ENCODE measurements around the gene HIF1A. TPM values are rescaled to one million over a fixed set of nuclear protein-coding genes. Genes with fewer than 3 reads are reported as not detected.
"Not testable (repeated sequence)": the region's sequence is repeated elsewhere in the genome, so short reads cannot be mapped to it uniquely, and the experiment has no call there.

The HIF1A gene
- total RNA-seq, 2 experiments from 2014 or later = 157 to 158 TPM

DNA sequence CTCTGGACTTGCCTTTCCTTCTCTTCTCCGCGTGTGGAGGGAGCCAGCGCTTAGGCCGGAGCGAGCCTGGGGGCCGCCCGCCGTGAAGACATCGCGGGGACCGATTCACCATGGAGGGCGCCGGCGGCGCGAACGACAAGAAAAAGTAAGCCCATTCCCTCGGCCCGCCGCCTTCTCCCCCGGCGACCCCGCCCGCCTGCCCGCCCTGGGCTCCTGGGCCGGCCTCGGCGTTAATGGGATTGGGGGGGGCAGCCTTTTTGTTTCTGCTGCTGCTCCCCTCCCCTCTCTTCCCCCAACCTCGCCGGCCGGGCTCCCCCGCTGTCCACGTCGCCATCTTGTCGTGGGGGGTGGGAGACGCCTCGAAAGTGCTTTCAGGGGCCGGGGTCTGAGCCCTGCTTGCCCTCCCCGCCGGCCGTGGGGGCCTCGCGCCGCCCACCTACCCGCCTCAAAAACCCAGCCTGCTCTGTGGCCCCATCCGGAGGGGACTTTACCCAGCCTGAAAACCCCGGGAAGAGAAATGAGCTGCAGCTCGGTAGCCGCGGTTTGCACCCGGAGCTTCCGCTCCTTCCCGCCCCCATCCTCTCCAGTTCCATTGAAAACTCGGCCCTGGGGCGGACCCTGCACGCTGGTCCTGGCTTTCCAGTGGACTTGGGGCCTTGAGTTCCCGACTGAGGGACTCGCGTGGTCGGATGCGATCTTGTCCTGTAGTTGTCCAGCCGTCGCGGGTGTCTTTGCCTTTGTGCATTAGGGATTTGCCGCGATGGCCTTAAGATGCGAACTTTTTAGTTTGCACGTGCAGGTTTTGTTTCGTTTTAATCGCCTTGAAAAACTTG lies 598 bp downstream of the HIF1A start:
- H3K27me3 Mint-ChIP-seq = no peaks in the 10 kb centered on the region
- H3K27ac Mint-ChIP-seq = peak overlapping the region; percentile 98
- H3K4me3 Mint-ChIP-seq = peak overlapping the region; percentile 97
- peaks cover 48% of the 10 kb centered on the region for H3K4me1 Mint-ChIP-seq
- DNase-seq = peak; percentile 62
- H3K9me3 Mint-ChIP-seq = no peaks in the 10 kb centered on the region
- peaks cover 45% of the 10 kb centered on the region for H3K36me3 Mint-ChIP-seq

DNA sequence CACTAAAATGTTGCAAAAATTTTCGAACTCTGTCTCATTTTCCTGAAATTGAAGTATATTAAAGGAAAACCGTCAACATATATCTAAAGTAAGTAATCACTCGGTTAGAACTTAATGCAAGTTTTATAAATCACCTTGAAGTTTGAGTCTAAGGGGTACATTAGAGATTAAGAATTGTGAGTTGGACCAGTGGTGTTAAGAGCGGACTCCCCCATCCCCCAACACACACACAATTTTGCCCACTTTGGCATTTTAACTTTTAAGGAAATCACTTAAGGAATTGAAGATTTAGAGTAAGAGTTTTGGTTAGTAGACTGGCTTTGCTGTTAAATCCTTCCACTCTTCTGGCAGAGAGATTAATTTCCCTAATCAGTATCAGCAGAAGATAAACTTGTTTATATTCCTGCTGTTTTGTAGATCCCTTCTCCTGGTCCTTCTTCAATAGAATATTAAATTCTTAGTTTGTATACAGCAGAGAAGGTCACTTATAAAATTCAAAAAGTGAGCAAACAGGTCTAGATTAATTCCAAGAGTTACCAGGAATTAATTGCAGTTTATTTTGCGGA lies 1.5 kb downstream of the HIF1A start:
- H3K36me3 Mint-ChIP-seq = peaks cover 50% of the 10 kb centered on the region
- peak overlapping the region; percentile 98 for H3K27ac Mint-ChIP-seq
- H3K9me3 Mint-ChIP-seq = no peaks in the 10 kb centered on the region
- no peaks in the 10 kb centered on the region for H3K27me3 Mint-ChIP-seq
- no peak for DNase-seq
- H3K4me3 Mint-ChIP-seq = peak overlapping the region; percentile 97
- H3K4me1 Mint-ChIP-seq = peaks cover 45% of the 10 kb centered on the region

DNA sequence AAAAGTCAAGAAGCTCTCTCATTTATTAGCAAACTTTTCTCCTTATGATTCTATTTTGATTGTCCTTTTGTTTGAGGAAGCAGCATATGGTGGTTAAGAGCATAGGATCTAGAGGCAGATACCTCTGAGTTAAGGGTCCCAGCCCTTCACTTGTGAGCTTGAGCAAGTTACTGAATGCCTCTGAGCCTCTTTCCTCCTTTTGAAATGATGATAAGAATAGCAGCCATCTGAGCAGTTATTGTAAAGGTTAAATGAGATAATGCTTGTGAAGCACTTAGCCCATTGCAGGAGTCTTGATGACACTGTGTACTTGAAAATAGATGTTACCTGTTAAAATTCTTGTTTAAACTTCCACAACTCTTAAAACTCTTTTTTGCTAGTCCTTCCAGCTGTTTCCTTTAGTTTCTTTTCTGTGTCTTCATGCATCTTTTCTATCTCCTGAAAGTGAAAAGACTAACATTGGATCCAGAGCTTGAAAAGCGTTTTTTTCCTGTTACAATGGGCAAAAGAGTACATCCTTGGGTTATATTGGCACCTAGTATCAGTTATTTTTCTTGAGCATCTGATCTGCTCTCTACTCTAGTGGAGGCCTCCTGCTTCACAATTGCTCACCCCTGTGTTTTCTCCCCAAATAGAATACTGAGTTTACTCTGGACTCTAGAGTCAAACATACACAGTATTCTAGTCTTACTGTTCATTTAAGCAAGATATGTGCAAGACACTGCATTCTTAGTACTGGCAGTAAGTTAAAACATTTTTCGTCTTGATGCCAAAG lies 3.1 kb downstream of the HIF1A start:
- DNase-seq = no peak
- Mint-ChIP-seq H3K27me3 (no peaks in the 10 kb centered on the region), H3K9me3 (no peaks in the 10 kb centered on the region), H3K4me1 (peaks cover 50% of the 10 kb centered on the region), H3K4me3 (peak overlapping the region; percentile 97), H3K36me3 (peaks cover 54% of the 10 kb centered on the region), H3K27ac (peak overlapping the region; percentile 98)

DNA sequence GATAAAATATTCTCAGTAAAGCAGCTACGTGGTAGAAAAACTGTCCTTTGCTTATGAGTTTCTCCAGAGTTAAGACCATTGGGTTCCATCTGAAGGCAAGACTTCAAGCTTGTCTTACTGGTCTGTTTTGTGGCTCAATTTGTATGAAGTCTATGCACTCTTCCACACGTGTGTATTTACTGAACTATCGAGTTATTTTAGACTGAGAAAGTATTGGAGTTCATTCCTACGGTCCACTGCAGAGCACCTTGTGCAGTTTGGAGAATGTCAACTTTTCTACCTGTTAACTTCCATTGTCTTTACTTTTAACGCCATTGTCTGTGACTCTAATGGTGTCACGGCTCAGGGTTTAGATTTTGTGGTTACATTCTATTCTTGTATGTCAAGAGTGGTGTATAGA lies 3.7 kb downstream of the HIF1A start:
- DNase-seq = no peak
- Mint-ChIP-seq H3K27me3 (no peaks in the 10 kb centered on the region), H3K9me3 (no peaks in the 10 kb centered on the region), H3K27ac (peak overlapping the region; percentile 98), H3K36me3 (peaks cover 54% of the 10 kb centered on the region), H3K4me3 (peak overlapping the region; percentile 97), H3K4me1 (peaks cover 54% of the 10 kb centered on the region)

DNA sequence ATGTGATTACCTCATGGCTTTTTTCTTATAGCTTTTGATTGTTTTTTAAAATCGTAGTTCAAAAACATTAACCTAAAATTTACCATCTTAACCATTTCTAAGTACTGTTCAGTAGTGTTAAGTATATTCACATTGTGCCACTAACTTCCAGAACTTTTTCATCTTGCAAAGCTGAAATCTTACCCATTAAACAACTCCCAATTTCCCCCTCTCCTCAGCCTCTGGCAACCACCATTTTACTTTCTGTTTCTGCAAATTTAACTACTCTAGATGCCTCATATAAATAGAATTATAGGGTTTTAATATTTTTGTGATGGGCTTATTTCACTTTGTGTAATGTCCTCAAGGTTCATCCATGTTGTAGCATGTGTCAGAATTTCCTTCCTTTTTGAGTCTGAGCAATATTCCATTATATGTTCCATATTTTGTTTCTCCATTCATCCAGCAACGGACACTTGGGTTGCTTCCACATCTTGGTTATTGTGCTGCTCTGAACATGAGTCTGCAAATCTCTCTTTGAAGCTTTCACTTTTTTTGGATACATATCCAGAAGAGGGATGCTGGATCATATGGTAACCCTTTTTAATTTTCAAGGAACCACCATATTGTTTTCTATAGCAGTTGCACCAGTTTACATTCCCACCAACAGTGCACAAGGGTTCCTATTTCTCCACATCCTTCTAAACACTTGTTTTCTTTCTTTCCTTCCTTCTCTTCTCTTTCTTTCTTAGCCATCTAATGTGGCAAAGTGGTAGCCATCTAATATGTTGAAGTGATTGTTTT lies 5.0 kb downstream of the HIF1A start:
- Mint-ChIP-seq H3K4me1 (peaks cover 59% of the 10 kb centered on the region), H3K27me3 (no peaks in the 10 kb centered on the region), H3K36me3 (peaks cover 61% of the 10 kb centered on the region), H3K27ac (peak overlapping the region; percentile 16), H3K9me3 (no peaks in the 10 kb centered on the region), H3K4me3 (peak overlapping the region; percentile 81)
- DNase-seq = no peak

DNA sequence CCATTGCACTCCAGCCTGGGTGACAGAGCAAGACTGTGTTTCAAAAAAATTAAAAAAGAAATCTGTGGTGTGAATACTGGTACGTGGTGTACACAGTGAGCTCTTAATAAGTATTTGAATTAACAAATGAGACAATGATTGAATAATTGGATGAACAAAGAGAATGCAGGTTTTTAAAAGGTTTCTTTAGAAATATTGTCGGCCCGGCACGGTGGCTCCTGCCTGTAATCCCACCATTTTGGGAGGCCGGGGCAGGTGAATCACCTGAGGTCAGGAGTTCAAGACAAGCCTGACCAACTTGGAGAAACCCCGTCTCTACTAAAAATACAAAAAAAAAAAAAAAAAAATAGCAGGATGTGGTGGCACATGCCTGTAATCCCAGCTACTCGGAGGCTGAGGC lies 6.6 kb downstream of the HIF1A start:
- Mint-ChIP-seq H3K36me3 (peaks cover 60% of the 10 kb centered on the region), H3K4me3 (peak overlapping the region; percentile 64), H3K4me1 (peaks cover 72% of the 10 kb centered on the region), H3K27me3 (no peaks in the 10 kb centered on the region), H3K27ac (peak overlapping the region; percentile 54), H3K9me3 (no peaks in the 10 kb centered on the region)
- DNase-seq = no peak

DNA sequence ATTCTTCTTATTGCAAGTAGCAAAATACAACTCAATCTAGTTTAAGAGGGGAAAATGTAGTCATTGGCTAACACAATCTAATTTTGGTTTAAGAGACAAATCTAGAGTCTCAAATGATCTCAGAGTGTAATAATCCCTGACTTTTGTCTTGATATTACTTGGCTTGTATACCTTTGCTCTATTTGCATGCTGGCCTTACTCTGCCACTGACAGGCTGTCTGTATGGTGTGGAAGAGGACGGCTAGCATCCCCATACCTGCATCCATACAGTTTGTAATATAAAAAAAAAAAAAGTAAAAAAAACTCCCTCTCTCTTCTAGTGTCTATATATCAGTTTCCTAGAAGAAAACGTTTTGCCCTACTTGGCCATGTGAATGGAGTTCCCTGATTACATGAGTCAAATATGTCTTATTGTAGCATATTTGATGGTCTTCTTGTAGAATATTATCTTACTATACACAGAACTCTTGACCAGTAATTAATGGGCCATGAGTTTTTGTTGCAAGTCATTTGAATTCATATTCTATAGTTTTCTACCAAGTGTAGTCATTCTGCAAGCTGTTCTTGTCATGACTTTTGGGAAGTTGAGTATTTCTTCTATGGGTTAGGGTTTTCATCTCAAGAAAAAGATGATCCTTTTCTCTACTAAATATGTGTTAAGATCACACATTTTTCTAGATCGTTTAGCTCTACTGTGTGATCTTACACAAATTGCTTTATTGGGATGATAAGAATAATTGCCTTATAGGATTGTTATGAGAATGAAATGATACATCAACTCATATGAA lies 8.2 kb downstream of the HIF1A start:
- no peaks in the 10 kb centered on the region for H3K9me3 Mint-ChIP-seq
- H3K4me1 Mint-ChIP-seq = peaks cover 71% of the 10 kb centered on the region
- DNase-seq = no peak
- H3K4me3 Mint-ChIP-seq = no peak overlapping the region
- no peaks in the 10 kb centered on the region for H3K27me3 Mint-ChIP-seq
- peaks cover 57% of the 10 kb centered on the region for H3K36me3 Mint-ChIP-seq
- peak overlapping the region; percentile 15 for H3K27ac Mint-ChIP-seq

DNA sequence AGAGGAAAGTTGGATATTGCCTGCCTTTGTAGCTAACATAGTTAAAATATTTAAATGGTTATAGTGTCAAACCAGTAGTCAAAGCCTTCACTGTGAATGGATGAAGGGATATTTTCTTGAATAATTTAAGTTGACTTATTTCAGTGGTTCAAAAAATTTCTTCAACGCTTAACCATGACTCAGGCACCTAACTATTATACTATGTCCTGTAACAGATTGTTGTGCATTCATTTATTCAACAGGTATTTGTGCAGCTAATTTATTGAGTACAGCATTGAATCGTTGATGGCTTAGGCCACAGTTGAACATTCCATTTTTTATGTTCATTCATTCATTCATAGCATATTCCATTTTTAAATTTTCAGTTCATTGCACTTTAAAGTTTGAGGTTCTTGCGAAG lies 9.2 kb downstream of the HIF1A start:
- no peaks in the 10 kb centered on the region for H3K9me3 Mint-ChIP-seq
- DNase-seq = no peak
- peaks cover 71% of the 10 kb centered on the region for H3K4me1 Mint-ChIP-seq
- peaks cover 55% of the 10 kb centered on the region for H3K36me3 Mint-ChIP-seq
- H3K27me3 Mint-ChIP-seq = no peaks in the 10 kb centered on the region
- H3K4me3 Mint-ChIP-seq = no peak overlapping the region
- H3K27ac Mint-ChIP-seq = no peak overlapping the region

DNA sequence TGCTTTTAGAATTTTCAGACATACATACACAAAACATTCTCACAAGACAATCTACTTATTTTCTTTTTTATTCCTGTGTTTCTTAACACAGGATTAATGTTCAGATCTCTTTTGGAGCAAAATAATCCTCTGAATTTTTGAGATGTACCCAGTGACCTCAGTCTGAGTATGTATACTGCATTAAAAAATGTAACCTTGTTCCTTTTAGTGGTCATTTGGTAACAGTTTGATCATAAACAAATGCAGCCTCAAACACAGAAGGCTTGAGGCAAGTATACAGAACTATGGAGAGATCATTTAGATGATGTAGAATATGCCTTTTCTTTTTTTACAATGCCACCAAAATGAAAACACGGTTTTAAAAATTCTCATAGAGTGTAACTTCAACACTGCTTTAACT lies 9.7 kb downstream of the HIF1A start:
- DNase-seq = no peak
- Mint-ChIP-seq H3K36me3 (peaks cover 55% of the 10 kb centered on the region), H3K9me3 (no peaks in the 10 kb centered on the region), H3K27ac (no peak overlapping the region), H3K4me3 (no peak overlapping the region), H3K4me1 (peaks cover 73% of the 10 kb centered on the region), H3K27me3 (no peaks in the 10 kb centered on the region)

DNA sequence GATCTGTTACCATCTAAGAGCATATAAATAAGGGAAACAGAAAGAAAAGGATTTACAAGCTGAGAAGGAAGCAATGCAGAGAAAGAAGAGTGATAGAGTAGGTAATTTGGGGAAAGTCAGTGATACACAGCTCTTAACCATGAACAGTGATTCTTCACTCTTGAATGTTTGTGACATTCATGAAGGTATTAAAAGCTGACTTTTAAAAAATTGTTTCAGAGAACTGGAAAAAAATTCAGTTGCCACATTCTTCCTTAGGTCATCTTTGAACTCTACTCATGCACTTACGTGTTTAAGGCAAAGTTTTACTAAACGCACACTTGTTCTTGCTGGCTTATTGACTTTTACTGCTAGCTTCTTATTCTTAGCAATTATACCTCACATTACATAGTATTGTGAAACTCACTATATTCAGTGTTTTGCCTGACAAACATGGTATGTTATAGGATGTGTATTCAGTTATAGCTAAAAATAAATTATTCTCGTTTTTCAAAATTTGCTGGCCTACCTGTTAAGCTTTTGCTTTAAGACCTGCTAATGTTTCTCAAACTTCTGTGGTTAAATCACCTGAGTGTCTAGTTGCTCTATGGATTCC lies 10.9 kb downstream of the HIF1A start:
- Mint-ChIP-seq H3K27me3 (no peaks in the 10 kb centered on the region), H3K9me3 (no peaks in the 10 kb centered on the region), H3K36me3 (peaks cover 49% of the 10 kb centered on the region), H3K4me3 (no peak overlapping the region), H3K27ac (no peak overlapping the region), H3K4me1 (peaks cover 76% of the 10 kb centered on the region)
- DNase-seq = no peak

DNA sequence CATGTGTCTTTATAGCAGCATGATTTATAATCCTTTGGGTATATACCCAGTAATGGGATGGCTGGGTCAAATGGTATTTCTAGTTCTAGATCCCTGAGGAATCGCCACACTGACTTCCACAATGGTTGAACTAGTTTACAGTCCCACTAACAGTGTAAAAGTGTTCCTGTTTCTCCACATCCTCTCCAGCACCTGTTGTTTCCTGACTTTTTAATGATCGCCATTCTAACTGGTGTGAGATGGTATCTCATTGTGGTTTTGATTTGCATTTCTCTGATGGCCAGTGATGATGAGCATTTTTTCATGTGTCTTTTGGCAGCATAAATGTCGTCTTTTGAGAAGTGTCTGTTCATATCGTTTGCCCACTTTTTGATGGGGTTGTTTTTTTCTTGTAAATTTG lies 12.5 kb downstream of the HIF1A start:
- DNase-seq, H3K9me3 Mint-ChIP-seq, H3K27ac Mint-ChIP-seq, H3K27me3 Mint-ChIP-seq, H3K4me3 Mint-ChIP-seq: not testable (repeated sequence)
- Mint-ChIP-seq H3K36me3 (peaks cover 50% of the 10 kb centered on the region), H3K4me1 (peaks cover 80% of the 10 kb centered on the region)

DNA sequence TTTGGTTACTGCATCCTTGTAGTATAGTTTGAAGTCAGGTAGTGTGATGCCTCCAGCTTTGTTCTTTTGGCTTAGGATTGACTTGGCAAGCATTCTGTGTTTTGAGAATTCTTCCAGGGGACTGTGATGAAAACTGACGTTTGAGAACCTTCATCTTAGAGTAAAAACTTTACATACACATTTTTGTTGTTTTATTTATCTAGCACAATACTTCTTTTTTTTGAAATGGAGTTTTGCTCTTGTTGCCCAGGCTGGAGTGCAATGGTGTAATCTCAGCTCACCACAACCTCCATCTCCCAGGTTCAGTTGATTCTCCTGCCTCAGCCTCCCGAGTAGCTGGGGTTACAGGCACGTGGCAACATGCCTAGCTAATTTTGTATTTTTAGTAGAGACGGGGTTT lies 13.4 kb downstream of the HIF1A start:
- Mint-ChIP-seq H3K27ac (peak overlapping the region; percentile 50), H3K4me1 (peaks cover 78% of the 10 kb centered on the region), H3K36me3 (peaks cover 49% of the 10 kb centered on the region)
- H3K27me3 Mint-ChIP-seq, DNase-seq, H3K9me3 Mint-ChIP-seq, H3K4me3 Mint-ChIP-seq: not testable (repeated sequence)

DNA sequence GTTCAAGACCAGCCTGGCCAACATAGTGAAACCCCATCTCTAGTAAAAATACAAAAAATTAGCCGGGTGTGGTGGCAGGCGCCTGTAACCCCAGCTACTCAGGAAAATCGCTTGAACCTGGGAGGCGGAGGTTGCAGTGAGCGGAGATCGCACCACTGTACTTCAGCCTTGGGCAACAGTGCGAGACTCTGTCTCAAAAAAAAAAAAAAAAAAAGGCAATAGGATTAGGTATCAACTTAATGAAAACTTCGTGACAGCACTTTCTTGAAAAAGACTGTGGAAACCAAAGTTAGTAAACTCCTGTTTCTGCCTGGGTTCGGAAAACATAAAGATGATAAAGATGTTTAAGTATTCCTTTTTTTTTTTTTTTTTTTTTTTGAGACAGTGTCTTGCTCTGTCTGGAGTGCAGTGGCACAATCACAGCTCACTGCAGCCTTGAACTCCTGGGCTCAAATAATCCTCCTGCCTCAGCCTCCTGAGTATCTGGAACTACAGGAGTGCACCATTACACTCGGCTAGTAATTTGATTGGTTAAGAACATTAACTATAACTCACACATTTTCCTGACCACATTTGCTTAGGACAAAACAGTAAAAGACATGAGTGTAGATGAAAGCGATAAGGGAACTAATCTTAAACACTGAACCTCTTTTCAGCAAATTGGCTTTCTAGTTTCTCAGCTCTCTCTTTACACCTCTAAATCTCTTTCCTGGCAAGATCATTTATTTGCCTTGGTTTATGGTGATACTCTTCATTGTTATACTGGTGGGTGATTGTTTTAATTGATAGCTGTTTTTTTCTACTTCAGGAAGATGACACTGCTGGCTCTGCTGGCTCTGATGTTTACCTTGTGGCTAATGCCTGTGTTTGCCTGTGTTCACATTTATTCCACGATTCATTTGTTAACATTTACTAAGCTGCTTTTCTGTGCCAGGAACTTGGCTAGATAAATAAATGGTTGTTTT lies 15.8 kb downstream of the HIF1A start:
- peaks cover 39% of the 10 kb centered on the region for H3K36me3 Mint-ChIP-seq
- no peaks in the 10 kb centered on the region for H3K27me3 Mint-ChIP-seq

More for the DNA sequence above, 15.8 kb downstream of the HIF1A start:
- Mint-ChIP-seq H3K9me3 (no peaks in the 10 kb centered on the region), H3K27ac (peak overlapping the region; percentile 62), H3K4me3 (peak overlapping the region; percentile 35), H3K4me1 (peaks cover 73% of the 10 kb centered on the region)
- no peak for DNase-seq

All from activated naive CD8-positive, alpha-beta T cell treated with anti-CD3 and anti-CD28 coated beads for 36 hours (primary cell).